ENCODE results near the gene BACE1-AS.
A peak's percentile ranks its signal among the peaks of the same experiment; 100 is the strongest.

BACE1-AS gene

DNA sequence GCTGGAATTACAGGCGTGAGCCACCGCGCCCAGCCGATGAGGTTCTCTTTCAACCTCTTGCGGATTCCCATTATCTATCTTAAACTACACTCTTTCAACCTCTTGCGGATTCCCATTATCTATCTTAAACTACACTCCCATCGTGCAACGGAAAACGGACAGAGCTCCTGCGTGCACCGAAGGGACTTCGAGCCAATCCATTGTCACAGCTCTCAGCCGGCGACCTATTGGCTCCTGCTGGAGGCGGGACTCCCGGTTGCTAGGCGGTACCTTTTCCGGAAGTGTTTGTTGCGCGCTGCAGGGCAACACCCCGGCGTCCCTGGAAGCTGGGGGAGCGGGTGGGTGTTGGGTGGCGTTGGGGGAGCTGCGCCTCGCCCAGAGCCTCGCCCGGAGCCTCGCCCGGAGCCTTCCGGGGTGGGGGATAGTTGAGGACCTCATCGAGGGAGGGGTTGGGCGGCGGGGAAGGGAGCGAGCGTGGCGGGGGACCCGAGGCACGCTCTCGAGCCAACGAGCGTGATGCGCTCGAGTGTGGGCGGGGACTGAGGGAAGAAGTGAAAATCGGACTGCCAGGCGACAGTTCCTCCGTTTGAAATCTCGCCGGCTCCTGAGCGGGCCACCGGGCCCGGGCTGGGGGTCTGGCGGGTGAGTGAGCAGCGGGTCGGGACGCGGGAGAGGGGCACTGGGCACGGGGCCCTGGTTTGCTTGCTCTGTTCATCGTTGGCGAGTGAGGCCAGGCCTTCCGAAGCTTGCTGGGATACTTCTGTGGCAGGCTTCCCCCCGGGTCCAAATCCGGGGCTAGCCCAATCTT lies 36.6 kb downstream of the BACE1-AS start, which contains the start of gene CEP164:
CEP164 (plus strand) TSS at position 288 of the 808 bp plus-strand sequence. CDS start 10,733 bp downstream, outside the sequence.
- TF ChIP-seq, protein P1, sequence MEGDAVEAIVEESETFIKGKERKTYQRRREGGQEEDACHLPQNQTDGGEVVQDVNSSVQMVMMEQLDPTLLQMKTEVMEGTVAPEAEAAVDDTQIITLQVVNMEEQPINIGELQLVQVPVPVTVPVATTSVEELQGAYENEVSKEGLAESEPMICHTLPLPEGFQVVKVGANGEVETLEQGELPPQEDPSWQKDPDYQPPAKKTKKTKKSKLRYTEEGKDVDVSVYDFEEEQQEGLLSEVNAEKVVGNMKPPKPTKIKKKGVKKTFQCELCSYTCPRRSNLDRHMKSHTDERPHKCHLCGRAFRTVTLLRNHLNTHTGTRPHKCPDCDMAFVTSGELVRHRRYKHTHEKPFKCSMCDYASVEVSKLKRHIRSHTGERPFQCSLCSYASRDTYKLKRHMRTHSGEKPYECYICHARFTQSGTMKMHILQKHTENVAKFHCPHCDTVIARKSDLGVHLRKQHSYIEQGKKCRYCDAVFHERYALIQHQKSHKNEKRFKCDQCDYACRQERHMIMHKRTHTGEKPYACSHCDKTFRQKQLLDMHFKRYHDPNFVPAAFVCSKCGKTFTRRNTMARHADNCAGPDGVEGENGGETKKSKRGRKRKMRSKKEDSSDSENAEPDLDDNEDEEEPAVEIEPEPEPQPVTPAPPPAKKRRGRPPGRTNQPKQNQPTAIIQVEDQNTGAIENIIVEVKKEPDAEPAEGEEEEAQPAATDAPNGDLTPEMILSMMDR (IDR thresholded peaks at IDR 0.05; ENCODE audit: low read depth, low read length) = no peak
- DNase-seq (ENCODE audit: extremely low read depth, low read depth) = peak; percentile 94

DNA sequence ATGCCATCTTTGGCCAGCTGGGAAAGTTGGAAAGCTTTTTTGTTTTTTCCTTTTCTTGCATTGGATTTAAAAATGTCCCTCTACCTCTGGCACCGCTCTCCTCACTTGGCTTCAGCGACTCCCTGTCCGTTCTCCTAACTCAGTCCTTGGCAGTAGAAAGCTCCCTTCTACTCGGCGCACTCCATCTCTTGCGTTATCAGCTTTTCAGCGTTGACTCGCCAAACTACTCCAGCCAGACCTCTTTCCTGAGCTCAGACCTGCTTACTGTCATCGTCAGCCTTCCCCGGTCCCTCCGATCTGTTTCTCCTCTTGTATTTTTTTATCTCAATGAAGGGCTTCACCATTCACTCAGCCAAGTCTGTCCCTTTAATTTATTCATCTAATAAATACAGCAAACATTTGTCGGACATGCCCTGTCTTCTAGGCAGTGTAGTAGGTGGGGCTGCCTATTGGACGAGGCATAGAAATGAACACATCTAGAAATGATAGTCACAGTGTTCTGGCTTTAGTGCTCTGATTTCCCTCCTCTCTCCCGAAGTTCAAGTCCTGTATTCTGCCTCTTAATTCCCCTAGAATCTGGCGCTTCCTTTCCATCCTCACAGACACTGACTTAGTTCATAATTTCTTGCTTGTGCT lies 37.3 kb downstream of the BACE1-AS start:
- DNase-seq (ENCODE audit: extremely low read depth, low read depth) = no peak
- TF ChIP-seq, protein P1 (IDR thresholded peaks at IDR 0.05; ENCODE audit: low read depth, low read length) = no peak

DNA sequence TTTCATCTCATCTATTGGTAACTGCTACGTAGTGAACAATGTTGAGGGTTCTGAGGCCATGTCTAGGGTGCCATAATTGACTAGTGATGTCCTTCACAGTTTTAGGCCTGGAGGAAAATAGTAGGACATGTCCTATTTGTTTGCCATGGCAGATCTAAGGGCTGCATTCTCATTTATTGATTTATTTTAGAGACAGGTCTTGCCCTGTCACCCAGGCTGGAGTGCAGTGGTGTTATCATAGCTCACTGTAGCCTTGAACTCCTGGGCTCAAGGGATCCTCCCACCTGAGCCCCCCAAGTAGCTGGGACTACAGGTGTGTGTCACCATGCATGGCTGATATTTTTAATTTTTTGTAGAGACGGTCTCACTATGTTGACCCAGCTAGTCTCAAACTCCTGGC lies 41.7 kb downstream of the BACE1-AS start:
- TF ChIP-seq, protein P1 (IDR thresholded peaks at IDR 0.05; ENCODE audit: low read depth, low read length) = no peak

DNA sequence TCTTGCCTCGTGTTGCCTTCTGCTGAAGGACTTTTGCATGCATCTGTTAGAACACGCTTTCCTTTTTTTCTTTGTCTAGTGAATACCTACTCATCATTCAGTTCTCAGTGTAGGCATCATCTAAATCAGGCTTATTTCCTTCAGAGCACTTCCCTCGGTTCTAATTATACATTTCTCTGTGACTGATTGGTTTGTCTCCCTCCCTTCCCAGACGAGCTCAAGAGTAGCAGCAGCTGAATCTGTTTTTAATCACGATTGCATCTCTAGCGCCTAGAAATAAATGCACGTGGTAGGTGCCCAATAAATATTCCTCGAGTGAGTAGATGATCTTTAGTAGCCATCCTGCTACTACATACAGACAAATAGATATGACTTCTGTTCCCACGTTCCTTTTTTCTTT lies 42.8 kb downstream of the BACE1-AS start:
- TF ChIP-seq, protein P1 (IDR thresholded peaks at IDR 0.05; ENCODE audit: low read depth, low read length) = no peak
- no peak for DNase-seq (ENCODE audit: extremely low read depth, low read depth)

More for the DNA sequence above, 41.7 kb downstream of the BACE1-AS start:
- DNase-seq (ENCODE audit: extremely low read depth, low read depth) = no peak

DNA sequence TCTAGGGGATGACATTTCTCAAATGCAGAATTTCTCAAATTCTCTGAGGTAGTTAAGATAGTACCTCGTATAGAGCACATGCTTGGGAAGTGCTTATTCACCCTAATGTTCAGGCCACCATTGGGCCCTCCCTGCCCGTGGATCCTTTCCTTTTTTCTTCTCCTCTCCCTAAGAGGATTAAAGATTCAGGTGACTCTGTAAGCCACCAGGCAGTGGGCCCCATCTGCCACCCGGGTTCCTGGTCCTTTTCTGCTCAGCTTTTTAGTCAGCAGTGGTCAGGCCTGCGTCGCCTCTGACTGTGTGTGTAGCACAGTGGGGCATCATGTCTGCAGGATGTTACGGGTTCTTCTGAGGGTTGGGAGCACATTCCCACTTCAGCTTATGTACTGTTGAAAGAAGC lies 43.8 kb downstream of the BACE1-AS start:
- TF ChIP-seq, protein P1 (IDR thresholded peaks at IDR 0.05; ENCODE audit: low read depth, low read length) = no peak
- DNase-seq (ENCODE audit: extremely low read depth, low read depth) = no peak

DNA sequence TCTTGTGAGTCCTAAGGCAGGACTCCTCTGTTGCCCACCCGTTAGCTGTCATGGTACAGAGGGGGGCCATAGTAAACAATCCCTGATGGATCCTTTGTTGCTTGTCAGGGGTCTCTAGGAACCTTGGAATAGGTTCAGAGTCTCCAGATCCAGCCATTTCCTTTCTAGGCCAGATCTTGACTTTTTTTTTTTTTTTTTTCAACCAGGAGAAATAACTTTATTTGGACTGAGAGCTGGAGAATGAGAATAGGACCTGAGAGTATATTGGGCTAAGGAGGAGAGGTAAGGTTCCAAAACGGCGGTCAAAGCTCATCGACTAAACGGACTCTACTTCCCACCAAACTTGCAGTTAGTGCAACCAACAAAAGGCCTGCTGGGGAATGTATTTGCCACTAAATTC lies 44.3 kb downstream of the BACE1-AS start:
- TF ChIP-seq, protein P1 (IDR thresholded peaks at IDR 0.05; ENCODE audit: low read depth, low read length) = no peak
- no peak for DNase-seq (ENCODE audit: extremely low read depth, low read depth)

DNA sequence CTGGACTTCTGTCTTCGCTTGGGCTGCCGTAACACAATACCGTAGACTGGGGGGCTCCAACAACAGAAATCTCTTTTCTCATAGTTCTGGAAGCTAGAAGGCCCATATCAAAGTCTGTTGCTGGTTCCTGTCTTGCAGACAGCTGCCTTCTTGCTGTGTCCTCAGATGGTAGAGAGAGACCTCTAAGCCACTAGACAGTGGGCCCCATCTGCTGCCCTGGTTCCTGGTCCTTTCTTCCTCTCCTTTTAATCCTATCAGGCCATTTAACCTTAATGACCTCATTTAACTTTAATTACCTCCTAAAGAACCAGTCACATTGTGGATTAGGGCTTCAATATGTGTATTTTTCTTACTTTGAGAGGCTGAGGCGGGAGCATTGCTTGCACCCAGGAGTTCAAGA lies 45.9 kb downstream of the BACE1-AS start:
- no peak for DNase-seq (ENCODE audit: extremely low read depth, low read depth)
- TF ChIP-seq, protein P1 (IDR thresholded peaks at IDR 0.05; ENCODE audit: low read depth, low read length) = no peak
